ENCODE data around the gene WHAMM.
"Not testable (repeated sequence)": the region's sequence is repeated elsewhere in the genome, so short reads cannot be mapped to it uniquely, and the experiment has no call there.

WHAMM gene

DNA sequence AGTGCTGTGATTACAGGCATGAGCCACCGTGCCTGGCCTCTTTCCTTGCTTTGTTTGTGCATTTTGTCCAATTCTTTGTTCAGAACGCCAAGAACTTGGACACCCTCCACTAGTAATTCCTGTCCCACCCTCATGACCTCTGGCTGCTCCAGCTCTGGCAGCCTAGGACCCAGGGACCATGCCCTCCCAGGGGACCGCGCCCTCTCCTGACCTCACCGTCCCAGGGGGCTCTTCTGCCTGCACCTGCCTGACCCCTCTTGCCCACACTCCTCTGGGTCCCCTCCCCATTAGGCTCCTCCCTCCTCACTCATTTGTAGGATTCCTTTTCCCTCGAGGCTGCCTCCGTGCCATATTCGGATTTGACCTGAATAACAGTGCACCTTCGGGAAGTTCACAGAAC is 44.7 kb upstream of the WHAMM start:
- Histone ChIP-seq H3F3A (ENCODE audit: insufficient read depth) (no peaks in the 10 kb centered on the region), H3K36me3 (ENCODE audit: low read length) (no peaks in the 10 kb centered on the region), H4K20me1 (ENCODE audit: low read depth, low read length) (no peaks in the 10 kb centered on the region), H3K9me3 (ENCODE audit: insufficient read depth, low read length) (no peaks in the 10 kb centered on the region), H3K27me3 (ENCODE audit: low read length) (no peaks in the 10 kb centered on the region), H3K4me3 (ENCODE audit: insufficient read depth, low read length, poor library complexity, severe bottlenecking) (no peak overlapping the region), H3K79me2 (ENCODE audit: insufficient read depth, low read length) (no peaks in the 10 kb centered on the region), H3K9ac (ENCODE audit: low read length) (no peak overlapping the region), H3K27ac (ENCODE audit: low read depth, low read length) (no peak overlapping the region), H3K9me2 (replicated peaks; ENCODE audit: insufficient read depth, low read length) (no peaks in the 10 kb centered on the region), H2AFZ (ENCODE audit: low read depth, low read length, severe bottlenecking) (no peak overlapping the region), H3K4me2 (ENCODE audit: low read depth, low read length, poor library complexity, severe bottlenecking) (no peak overlapping the region)
- no peak for TF ChIP-seq EZH2phosphoT487 (conservative IDR thresholded peaks at IDR 0.05; ENCODE audit: low read length)
- TF ChIP-seq, protein P1, sequence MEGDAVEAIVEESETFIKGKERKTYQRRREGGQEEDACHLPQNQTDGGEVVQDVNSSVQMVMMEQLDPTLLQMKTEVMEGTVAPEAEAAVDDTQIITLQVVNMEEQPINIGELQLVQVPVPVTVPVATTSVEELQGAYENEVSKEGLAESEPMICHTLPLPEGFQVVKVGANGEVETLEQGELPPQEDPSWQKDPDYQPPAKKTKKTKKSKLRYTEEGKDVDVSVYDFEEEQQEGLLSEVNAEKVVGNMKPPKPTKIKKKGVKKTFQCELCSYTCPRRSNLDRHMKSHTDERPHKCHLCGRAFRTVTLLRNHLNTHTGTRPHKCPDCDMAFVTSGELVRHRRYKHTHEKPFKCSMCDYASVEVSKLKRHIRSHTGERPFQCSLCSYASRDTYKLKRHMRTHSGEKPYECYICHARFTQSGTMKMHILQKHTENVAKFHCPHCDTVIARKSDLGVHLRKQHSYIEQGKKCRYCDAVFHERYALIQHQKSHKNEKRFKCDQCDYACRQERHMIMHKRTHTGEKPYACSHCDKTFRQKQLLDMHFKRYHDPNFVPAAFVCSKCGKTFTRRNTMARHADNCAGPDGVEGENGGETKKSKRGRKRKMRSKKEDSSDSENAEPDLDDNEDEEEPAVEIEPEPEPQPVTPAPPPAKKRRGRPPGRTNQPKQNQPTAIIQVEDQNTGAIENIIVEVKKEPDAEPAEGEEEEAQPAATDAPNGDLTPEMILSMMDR (IDR thresholded peaks at IDR 0.05; ENCODE audit: insufficient read depth, low read length, poor library complexity, severe bottlenecking): no peak

DNA sequence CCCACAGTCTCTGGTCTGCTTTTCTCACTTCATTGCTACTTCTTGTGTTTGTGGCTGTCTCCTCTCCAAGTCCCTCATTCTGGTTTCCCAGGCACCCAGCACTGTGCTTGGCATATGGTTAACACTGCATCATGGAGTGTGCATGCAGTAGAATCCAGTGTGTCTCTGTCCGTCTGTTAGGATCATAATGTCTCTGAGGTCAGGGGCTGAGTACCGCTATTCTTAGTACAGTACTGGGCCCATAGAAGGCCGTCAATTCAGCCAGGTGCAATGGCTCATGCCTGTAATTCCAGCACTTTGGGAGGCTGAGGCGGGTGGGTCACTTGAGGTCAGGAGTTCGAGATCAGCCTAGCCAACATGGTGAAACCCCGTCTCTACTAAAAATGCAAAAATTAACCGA is 43.2 kb upstream of the WHAMM start:
- not testable (repeated sequence) for H3K4me2 ChIP-seq (ENCODE audit: low read depth, low read length, poor library complexity, severe bottlenecking); H3K9ac ChIP-seq (ENCODE audit: low read length); H3K79me2 ChIP-seq (ENCODE audit: insufficient read depth, low read length); H3K4me3 ChIP-seq (ENCODE audit: insufficient read depth, low read length, poor library complexity, severe bottlenecking); H3F3A ChIP-seq (ENCODE audit: insufficient read depth); H3K27ac ChIP-seq (ENCODE audit: low read depth, low read length); H3K36me3 ChIP-seq (ENCODE audit: low read length); H4K20me1 ChIP-seq (ENCODE audit: low read depth, low read length); H3K9me3 ChIP-seq (ENCODE audit: insufficient read depth, low read length); H3K27me3 ChIP-seq (ENCODE audit: low read length); H3K9me2 ChIP-seq (replicated peaks; ENCODE audit: insufficient read depth, low read length); H2AFZ ChIP-seq (ENCODE audit: low read depth, low read length, severe bottlenecking)

DNA sequence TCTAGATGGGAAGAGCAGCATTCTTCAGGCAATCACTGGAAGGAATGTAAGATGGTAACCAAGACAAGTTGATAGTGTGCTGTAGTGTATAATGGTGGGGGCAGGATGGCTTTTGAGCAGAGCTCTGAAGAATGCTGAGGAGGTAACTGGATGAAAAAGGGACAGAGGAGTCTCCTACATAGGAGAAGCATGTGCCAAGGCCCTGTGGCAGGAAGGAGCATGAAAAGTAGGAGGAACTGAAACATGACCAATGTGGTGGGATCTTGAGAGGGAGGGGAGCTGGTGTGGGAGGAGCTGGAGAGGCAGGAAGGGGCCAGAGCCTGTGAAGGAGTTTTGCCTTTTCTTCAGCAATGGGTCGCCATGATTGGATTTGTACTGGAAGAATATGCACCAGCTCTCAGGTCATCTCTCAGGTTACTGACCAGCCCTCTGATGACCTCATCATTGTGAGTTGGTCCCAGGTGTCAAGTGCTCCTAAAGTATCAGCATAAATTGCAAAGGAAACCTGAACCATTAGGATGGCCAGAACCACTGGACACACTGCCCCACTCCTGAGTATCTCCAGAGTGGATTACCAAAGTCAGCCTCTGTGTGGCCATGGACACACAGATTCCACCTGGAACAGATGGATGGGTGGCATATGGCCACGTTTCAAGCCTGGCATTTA is 42.1 kb upstream of the WHAMM start:
- H3K4me3 ChIP-seq (ENCODE audit: insufficient read depth, low read length, poor library complexity, severe bottlenecking): no peak overlapping the region
- no peaks in the 10 kb centered on the region for H3K79me2 ChIP-seq (ENCODE audit: insufficient read depth, low read length)
- H3K9ac ChIP-seq (ENCODE audit: low read length): no peak overlapping the region
- H3K9me3 ChIP-seq (ENCODE audit: insufficient read depth, low read length): no peaks in the 10 kb centered on the region
- H3K9me2 ChIP-seq (replicated peaks; ENCODE audit: insufficient read depth, low read length): no peaks in the 10 kb centered on the region
- no peaks in the 10 kb centered on the region for H4K20me1 ChIP-seq (ENCODE audit: low read depth, low read length)
- TF ChIP-seq, protein P1 (IDR thresholded peaks at IDR 0.05; ENCODE audit: insufficient read depth, low read length, poor library complexity, severe bottlenecking): no peak
- TF ChIP-seq EZH2phosphoT487 (conservative IDR thresholded peaks at IDR 0.05; ENCODE audit: low read length): no peak
- H3K36me3 ChIP-seq (ENCODE audit: low read length): no peaks in the 10 kb centered on the region
- H2AFZ ChIP-seq (ENCODE audit: low read depth, low read length, severe bottlenecking): no peak overlapping the region
- H3K27me3 ChIP-seq (ENCODE audit: low read length): no peaks in the 10 kb centered on the region
- H3F3A ChIP-seq (ENCODE audit: insufficient read depth): no peaks in the 10 kb centered on the region
- H3K4me2 ChIP-seq (ENCODE audit: low read depth, low read length, poor library complexity, severe bottlenecking): no peak overlapping the region
- H3K27ac ChIP-seq (ENCODE audit: low read depth, low read length): no peak overlapping the region

DNA sequence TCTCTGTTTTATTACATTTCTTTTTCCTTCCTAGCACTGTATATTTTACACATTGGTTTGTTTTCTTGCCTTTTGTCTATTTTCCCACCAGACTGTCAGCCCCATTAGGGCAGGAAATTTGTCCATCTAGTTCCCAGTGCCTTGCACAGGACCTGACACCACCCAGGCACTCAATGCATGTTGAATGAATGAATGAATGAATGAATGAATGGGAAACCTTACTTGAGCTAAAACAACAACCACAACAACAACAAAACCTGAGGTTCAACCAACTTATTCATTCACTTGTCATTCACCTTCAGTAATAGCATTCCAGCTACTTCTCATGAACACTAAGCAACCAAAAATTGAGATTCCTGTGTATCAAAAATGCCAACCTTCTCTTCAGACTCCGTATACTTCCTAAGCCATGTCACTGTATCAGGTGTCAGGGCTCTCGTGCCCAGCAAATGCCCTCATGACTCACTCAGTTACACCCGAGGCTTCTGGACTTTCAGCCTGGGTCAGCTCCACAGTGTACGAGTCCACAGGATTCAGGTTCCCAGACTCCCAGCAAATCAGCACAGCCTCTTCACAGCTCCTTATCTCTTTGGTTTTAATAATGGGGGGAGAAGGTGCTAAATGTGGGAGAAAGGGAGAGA is 40.9 kb upstream of the WHAMM start:
- no peak overlapping the region for H3K27ac ChIP-seq (ENCODE audit: low read depth, low read length)
- H3K4me3 ChIP-seq (ENCODE audit: insufficient read depth, low read length, poor library complexity, severe bottlenecking): no peak overlapping the region
- H3K9ac ChIP-seq (ENCODE audit: low read length): no peak overlapping the region
- no peaks in the 10 kb centered on the region for H3K9me3 ChIP-seq (ENCODE audit: insufficient read depth, low read length)
- TF ChIP-seq, protein P1 (IDR thresholded peaks at IDR 0.05; ENCODE audit: insufficient read depth, low read length, poor library complexity, severe bottlenecking): no peak
- H2AFZ ChIP-seq (ENCODE audit: low read depth, low read length, severe bottlenecking): no peak overlapping the region
- H4K20me1 ChIP-seq (ENCODE audit: low read depth, low read length): no peaks in the 10 kb centered on the region
- no peaks in the 10 kb centered on the region for H3K79me2 ChIP-seq (ENCODE audit: insufficient read depth, low read length)
- no peaks in the 10 kb centered on the region for H3K36me3 ChIP-seq (ENCODE audit: low read length)
- H3F3A ChIP-seq (ENCODE audit: insufficient read depth): no peaks in the 10 kb centered on the region
- H3K9me2 ChIP-seq (replicated peaks; ENCODE audit: insufficient read depth, low read length): no peaks in the 10 kb centered on the region
- H3K4me2 ChIP-seq (ENCODE audit: low read depth, low read length, poor library complexity, severe bottlenecking): no peak overlapping the region
- no peaks in the 10 kb centered on the region for H3K27me3 ChIP-seq (ENCODE audit: low read length)
